ENCODE data around the gene ANKHD1.

The ANKHD1 gene, protein sequence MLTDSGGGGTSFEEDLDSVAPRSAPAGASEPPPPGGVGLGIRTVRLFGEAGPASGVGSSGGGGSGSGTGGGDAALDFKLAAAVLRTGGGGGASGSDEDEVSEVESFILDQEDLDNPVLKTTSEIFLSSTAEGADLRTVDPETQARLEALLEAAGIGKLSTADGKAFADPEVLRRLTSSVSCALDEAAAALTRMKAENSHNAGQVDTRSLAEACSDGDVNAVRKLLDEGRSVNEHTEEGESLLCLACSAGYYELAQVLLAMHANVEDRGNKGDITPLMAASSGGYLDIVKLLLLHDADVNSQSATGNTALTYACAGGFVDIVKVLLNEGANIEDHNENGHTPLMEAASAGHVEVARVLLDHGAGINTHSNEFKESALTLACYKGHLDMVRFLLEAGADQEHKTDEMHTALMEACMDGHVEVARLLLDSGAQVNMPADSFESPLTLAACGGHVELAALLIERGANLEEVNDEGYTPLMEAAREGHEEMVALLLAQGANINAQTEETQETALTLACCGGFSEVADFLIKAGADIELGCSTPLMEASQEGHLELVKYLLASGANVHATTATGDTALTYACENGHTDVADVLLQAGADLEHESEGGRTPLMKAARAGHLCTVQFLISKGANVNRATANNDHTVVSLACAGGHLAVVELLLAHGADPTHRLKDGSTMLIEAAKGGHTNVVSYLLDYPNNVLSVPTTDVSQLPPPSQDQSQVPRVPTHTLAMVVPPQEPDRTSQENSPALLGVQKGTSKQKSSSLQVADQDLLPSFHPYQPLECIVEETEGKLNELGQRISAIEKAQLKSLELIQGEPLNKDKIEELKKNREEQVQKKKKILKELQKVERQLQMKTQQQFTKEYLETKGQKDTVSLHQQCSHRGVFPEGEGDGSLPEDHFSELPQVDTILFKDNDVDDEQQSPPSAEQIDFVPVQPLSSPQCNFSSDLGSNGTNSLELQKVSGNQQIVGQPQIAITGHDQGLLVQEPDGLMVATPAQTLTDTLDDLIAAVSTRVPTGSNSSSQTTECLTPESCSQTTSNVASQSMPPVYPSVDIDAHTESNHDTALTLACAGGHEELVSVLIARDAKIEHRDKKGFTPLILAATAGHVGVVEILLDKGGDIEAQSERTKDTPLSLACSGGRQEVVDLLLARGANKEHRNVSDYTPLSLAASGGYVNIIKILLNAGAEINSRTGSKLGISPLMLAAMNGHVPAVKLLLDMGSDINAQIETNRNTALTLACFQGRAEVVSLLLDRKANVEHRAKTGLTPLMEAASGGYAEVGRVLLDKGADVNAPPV (N-terminal part only)

DNA sequence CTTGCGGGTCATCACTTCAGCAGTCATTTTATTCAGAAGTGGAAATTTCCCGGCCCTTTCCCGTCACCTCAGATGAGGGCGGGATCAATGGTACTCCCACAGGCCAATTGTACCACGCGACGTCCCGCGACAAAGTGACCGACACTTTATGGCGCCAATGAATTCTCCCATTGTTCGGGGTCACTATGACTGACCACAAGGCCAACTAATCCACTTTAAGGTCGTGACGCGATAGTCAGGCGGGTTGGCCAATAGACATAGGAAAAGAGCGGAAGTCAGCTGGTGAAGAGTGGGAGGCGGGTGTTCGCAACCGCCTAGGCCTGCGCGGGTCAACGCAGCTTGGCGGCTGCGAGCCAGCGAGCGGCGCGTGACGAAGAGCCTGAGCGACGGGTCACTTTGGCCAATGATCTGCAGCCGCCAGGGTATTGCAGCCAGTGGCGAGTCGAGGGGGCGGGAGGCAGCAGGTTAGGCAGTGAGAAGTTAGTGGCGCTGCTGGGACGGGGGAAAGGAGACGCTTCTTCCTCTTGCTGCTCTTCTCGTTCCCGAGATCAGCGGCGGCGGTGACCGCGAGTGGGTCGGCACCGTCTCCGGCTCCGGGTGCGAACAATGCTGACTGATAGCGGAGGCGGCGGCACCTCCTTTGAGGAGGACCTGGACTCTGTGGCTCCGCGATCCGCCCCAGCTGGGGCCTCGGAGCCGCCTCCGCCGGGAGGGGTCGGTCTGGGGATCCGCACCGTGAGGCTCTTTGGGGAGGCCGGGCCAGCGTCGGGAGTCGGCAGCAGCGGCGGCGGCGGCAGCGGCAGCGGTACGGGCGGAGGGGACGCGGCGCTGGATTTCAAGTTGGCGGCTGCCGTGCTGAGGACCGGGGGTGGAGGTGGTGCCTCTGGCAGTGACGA is at the start of gene ANKHD1:
ANKHD1 (plus strand) TSS at position 472 of the 896 bp plus-strand sequence; CDS start at position 607, 135 bp downstream.
- DNase-seq = peak; percentile 97

- no peak for DNase-seq
Measured at GRCh38 chr5:140355546-140355945, 46.1 kb upstream of the ANKHD1 start.

DNA sequence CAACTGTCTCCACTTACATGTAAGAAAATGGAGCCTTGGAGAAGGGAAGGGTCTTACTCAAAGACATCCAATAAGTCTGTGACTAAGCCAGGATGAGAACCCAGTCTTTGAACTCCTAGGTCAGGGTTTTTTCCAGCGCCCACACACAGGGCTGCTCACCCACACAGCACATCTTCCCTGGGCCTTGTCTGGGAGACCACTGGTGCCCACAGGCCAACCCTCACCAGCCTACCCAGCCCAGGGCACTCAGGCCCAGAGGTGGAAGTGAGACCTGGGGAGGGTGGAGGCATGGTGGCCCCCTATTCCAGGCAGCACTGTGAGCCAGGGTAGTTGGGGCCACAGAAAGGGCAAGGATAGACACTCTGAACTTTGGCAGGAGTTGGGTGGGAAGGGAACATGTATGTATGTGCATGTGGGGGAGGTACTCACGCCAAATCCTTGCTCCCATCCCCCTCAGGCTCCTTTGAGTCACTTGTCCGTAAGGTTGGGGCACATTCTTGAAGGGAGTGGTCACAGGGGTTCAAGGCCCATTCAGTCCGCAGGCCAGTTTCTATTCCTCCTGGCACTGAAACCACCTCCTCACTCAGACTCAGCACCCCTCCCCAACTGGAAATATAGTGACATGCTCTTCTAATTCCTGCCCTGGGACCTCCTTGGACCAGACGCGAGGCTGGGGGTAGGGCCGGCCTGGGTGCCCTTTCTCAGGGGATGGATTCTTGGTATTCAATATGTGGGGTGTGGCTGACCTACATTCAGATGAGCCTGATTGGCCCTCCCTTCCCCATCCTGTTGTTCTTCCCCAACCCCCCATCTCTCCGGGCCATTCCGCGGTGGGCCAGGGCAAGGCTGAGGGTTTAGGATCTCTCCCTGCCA is 44.5 kb upstream of the ANKHD1 start:
- DNase-seq = no peak

DNA sequence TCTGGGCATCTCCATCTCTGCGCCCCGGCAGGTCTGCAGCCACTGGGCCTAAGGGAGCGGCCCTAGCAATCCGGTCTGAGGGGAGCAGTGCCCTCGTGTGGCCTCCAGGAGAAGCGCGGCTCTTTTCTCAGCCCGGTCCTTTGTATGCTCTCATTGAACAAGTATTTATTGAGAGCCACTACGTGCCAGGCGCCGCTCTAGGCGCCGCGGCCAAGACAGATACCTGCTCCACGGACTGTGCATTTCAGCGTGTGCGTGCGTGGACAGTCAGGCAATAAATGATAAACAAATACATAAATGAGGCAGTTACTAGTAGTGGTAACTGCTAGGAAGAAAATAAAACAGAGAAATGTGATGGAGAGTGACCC is 43.9 kb upstream of the ANKHD1 start:
- peak; percentile 82 for DNase-seq

- no peak for DNase-seq
Measured at GRCh38 chr5:140358738-140359310, 42.8 kb upstream of the ANKHD1 start.

- no peak for DNase-seq
Measured at GRCh38 chr5:140360101-140360500, 41.5 kb upstream of the ANKHD1 start, which contains the start of gene SLC4A9. Gene SLC4A9 (plus strand): TSS chr5:140360194. CDS start chr5:140360237, 43 bp downstream.

- DNase-seq = no peak
Measured at GRCh38 chr5:140360681-140361479, 40.8 kb upstream of the ANKHD1 start.

DNA sequence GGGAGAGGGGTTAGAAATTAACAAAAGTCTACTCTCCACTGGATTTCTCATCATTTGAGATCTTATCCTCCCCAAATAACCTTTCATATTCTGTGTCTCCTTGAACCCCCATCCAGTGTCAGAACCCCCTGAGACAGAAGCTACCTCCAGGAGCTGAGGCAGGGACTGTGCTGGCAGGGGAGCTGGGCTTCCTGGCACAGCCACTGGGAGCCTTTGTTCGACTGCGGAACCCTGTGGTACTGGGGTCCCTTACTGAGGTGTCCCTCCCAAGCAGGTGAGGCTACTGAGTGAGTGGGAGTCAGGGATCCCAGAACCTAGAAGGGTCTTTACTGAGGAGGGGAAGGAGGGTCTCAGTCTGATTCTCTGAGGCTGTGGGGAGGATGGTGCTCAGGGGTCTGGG is 39.7 kb upstream of the ANKHD1 start:
- no peak for DNase-seq

- DNase-seq = no peak
Measured at GRCh38 chr5:140362311-140362710, 39.3 kb upstream of the ANKHD1 start.

GRCh38 chr5:140362875-140363630 is 38.6 kb upstream of the ANKHD1 start:
- peak; percentile 91 for DNase-seq

DNA sequence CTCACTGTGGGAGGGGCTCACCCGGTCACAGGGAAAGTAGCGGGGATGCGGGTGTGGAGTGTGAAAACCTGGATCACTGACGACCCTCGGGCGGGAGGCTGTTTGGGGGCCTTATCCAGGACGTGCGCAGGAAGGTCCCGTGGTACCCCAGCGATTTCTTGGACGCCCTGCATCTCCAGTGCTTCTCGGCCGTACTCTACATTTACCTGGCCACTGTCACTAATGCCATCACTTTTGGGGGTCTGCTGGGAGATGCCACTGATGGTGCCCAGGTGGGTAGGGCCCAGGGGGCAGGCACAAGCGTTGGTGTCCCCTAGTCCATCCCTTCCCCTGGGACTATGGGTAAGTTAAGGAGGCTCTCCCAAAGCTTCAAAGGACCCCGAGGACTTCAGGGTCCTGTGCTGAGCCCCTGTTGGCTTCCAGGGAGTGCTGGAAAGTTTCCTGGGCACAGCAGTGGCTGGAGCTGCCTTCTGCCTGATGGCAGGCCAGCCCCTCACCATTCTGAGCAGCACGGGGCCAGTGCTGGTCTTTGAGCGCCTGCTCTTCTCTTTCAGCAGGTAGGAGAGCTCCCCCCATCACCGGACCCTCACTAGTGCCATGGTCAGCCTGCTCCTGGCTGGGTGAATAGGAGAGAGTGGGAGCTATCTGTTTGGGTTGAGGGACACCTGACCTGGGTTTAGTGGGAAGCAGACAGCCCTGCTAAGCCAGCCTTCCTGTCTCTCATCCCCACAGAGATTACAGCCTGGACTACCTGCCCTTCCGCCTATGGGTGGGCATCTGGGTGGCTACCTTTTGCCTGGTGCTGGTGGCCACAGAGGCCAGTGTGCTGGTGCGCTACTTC is 37.8 kb upstream of the ANKHD1 start:
- no peak for DNase-seq

- no peak for DNase-seq
Measured at GRCh38 chr5:140364472-140364765, 37.2 kb upstream of the ANKHD1 start.

- no peak for DNase-seq
Measured at GRCh38 chr5:140365282-140365681, 36.4 kb upstream of the ANKHD1 start.

DNA sequence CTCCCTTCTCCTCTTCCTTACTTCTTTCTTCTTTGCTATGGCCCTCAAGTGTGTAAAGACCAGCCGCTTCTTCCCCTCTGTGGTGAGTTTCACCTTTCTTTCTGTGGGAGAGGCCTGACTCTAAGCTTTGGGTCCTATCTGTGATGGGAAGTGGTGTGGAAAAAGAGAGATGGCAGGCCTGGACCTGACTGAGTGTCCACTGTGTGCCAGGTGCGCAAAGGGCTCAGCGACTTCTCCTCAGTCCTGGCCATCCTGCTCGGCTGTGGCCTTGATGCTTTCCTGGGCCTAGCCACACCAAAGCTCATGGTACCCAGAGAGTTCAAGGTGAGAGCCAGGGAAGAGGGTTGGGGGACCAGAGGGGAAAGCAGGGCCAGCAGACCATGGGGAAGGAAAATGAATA is 35.7 kb upstream of the ANKHD1 start:
- DNase-seq = no peak

- DNase-seq = no peak
Measured at GRCh38 chr5:140366589-140367255, 34.9 kb upstream of the ANKHD1 start.

- DNase-seq = peak; percentile 7
Measured at GRCh38 chr5:140367256-140368013, 34.2 kb upstream of the ANKHD1 start.
